Measurements from ENCODE around the gene GABRR3. TPM values are rescaled to one million over a fixed set of nuclear protein-coding genes. Genes with fewer than 3 reads are reported as not detected.

GABRR3 gene
- total and polyA plus RNA-seq, 2 experiments from 2014 or later = not detected

- H3K27me3 ChIP-seq (ENCODE audit: insufficient read depth) = no peaks in the 10 kb centered on the region
- H4K20me1 ChIP-seq (replicated peaks; ENCODE audit: insufficient read depth) = no peaks in the 10 kb centered on the region
- no peak overlapping the region for H3K4me2 ChIP-seq
- H3K27ac ChIP-seq (ENCODE audit: low read depth) = no peak overlapping the region
- H3K4me3 ChIP-seq = no peak overlapping the region
- Mint-ChIP-seq H3K9me3 (no peaks in the 10 kb centered on the region), H3K4me3 (no peak overlapping the region), H3K27me3 (ENCODE audit: insufficient read depth, low read depth, poor library complexity) (no peaks in the 10 kb centered on the region), H3K36me3 (ENCODE audit: low read depth) (no peaks in the 10 kb centered on the region), H3K4me1 (peaks cover 15% of the 10 kb centered on the region; the same call in 2 of the 3 replicates), H3K27ac (no peak overlapping the region)
- H3K4me1 ChIP-seq (ENCODE audit: insufficient read depth) = no peaks in the 10 kb centered on the region
- no peaks in the 10 kb centered on the region for H3K79me2 ChIP-seq (replicated peaks; ENCODE audit: insufficient read depth)
- no peaks in the 10 kb centered on the region for H3K36me3 ChIP-seq (ENCODE audit: insufficient read depth)
- DNase-seq (ENCODE audit: low spot score) (no peak), ATAC-seq (no peak)
- no peaks in the 10 kb centered on the region for H3K9me2 ChIP-seq (ENCODE audit: insufficient read depth)
- no peaks in the 10 kb centered on the region for H3F3A ChIP-seq (replicated peaks; ENCODE audit: low read depth)
- no peak for TF ChIP-seq REST (IDR thresholded peaks at IDR 0.05; ENCODE audit: unreplicated experiment)
- TF ChIP-seq ZNF462 (CRISPR knock-in tag; IDR thresholded peaks at IDR 0.05) = no peak
- no peak for TF ChIP-seq STAT1 (IDR thresholded peaks at IDR 0.05; ENCODE audit: unreplicated experiment)
- TF ChIP-seq POLR2AphosphoS5 (IDR thresholded peaks at IDR 0.05; ENCODE audit: low read depth) = no peak
- TF ChIP-seq EZH2phosphoT487 (IDR thresholded peaks at IDR 0.05; ENCODE audit: unreplicated experiment) = no peak
- no peak for TF ChIP-seq CREB1 (CRISPR knock-in tag; IDR thresholded peaks at IDR 0.05; ENCODE audit: low read depth)
- TF ChIP-seq ZNF114 (CRISPR knock-in tag; IDR thresholded peaks at IDR 0.05) = no peak
- no peak for TF ChIP-seq JUNB (IDR thresholded peaks at IDR 0.05; ENCODE audit: unreplicated experiment)
- no peak for TF ChIP-seq ZNF331 (CRISPR knock-in tag; IDR thresholded peaks at IDR 0.05; ENCODE audit: low read depth)
- H2AFZ ChIP-seq = 0 out of 2 replicates have a peak overlapping the region, but pooled peaks have one; percentile 73
Observed at GRCh38 chr3:98026425-98027084, 8.6 kb downstream of the GABRR3 start.

All from GM23338 (cell line).